HCT116 (cell line): ENCODE results near the gene RNF8.
"Not testable (repeated sequence)": the region's sequence is repeated elsewhere in the genome, so short reads cannot be mapped to it uniquely, and the experiment has no call there.

ENCODE experiments used
- CBX3 ChIP-seq: IDR thresholded peaks from 2 replicates; pipeline ENCODE4 v1.6.1; 2012; ENCODE audit warnings: low read depth
- EGR1 ChIP-seq: IDR thresholded peaks from 2 replicates; pipeline ENCODE4 v1.6.1; 2012; ENCODE audit warnings: low read depth
- ELF1 ChIP-seq: IDR thresholded peaks from 2 replicates; pipeline ENCODE4 v1.6.1; 2012; ENCODE audit warnings: low read depth, borderline replicate concordance
- EZH2 ChIP-seq: fragments of 200-600 bp; sonication (generic); IDR thresholded peaks from 2 replicates; pipeline ENCODE4 v1.6.1; 2017; ENCODE audit warnings: antibody characterized with exemption, mixed run types
- EZH2phosphoT487 ChIP-seq: fragments of 200-600 bp; IDR thresholded peaks from 2 replicates; pipeline ENCODE4 v1.6.1; 2018; ENCODE audit warnings: antibody characterized with exemption, borderline replicate concordance
- POLR2A ChIP-seq: IDR thresholded peaks from 2 replicates; pipeline ENCODE4 v1.7.0; 2011; ENCODE audit warnings: borderline replicate concordance; ENCODE audit not compliant: insufficient read depth, insufficient read length; ENCODE audit errors: extremely low read depth
- RAD21 ChIP-seq: IDR thresholded peaks from 2 replicates; pipeline ENCODE4 v1.6.1; 2012; ENCODE audit warnings: low read depth, mild to moderate bottlenecking
- SIN3A ChIP-seq: IDR thresholded peaks from 2 replicates; pipeline ENCODE4 v1.6.1; 2012; ENCODE audit warnings: low read depth
- YY1 ChIP-seq: IDR thresholded peaks from 2 replicates; pipeline ENCODE4 v1.6.1; 2011; ENCODE audit warnings: low read length, low read depth, moderate library complexity, mild to moderate bottlenecking; ENCODE audit not compliant: insufficient replicate concordance; ENCODE audit errors: extremely low read depth
- TF ChIP-seq, protein P1 (sequence below), 3 experiments: fragments of 200-600 bp in 1 of 3; sonication (generic) in 1 of 3; IDR thresholded peaks in 2 of 3; conservative IDR thresholded peaks in 1 of 3; 2 replicates each; pipeline ENCODE4 v1.5.1; 2012 to 2017; ENCODE audit warnings: low read depth in 2 of 3, low read length in 2 of 3, antibody characterized with exemption in 1 of 3, borderline replicate concordance in 1 of 3, control low read depth in 1 of 3, mild to moderate bottlenecking in 1 of 3, mixed read lengths in 1 of 3, mixed run types in 1 of 3, moderate library complexity in 1 of 3; ENCODE audit not compliant: insufficient read depth in 1 of 3

DNA sequence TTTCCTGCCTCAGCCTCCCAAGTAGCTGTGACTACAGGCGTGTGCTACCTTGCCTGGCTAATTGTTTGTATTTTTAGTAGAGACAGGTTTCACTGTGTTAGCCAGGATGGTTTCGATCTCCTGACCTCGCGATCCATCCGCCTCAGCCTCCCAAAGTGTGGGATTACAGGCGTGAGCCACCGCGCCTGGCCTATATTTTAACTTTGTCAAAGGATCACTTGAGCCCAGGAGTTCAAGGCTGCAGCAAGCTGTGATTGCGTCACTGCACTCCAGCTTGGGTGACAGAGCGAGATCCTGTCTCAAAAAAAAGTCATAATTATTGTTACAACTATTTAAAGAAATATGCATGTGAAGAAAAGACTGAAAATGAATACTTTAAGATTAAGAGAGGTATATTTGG, 23.4 kb upstream of the RNF8 start:
- TF ChIP-seq, protein P1, sequence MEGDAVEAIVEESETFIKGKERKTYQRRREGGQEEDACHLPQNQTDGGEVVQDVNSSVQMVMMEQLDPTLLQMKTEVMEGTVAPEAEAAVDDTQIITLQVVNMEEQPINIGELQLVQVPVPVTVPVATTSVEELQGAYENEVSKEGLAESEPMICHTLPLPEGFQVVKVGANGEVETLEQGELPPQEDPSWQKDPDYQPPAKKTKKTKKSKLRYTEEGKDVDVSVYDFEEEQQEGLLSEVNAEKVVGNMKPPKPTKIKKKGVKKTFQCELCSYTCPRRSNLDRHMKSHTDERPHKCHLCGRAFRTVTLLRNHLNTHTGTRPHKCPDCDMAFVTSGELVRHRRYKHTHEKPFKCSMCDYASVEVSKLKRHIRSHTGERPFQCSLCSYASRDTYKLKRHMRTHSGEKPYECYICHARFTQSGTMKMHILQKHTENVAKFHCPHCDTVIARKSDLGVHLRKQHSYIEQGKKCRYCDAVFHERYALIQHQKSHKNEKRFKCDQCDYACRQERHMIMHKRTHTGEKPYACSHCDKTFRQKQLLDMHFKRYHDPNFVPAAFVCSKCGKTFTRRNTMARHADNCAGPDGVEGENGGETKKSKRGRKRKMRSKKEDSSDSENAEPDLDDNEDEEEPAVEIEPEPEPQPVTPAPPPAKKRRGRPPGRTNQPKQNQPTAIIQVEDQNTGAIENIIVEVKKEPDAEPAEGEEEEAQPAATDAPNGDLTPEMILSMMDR (IDR thresholded peaks at IDR 0.05 in 2 of 3, conservative IDR thresholded peaks at IDR 0.05 in 1 of 3; ENCODE audit: borderline replicate concordance in 1 of 3, insufficient read depth in 1 of 3, low read depth in 2 of 3, low read length in 2 of 3), result not testable (repeated sequence)
- TF ChIP-seq CBX3, POLR2A, SIN3A, EZH2, EZH2phosphoT487, RAD21, EGR1, YY1, ELF1: not testable (repeated sequence)
